ENCODE results near the gene PHF24. TPM values are rescaled to one million over a fixed set of nuclear protein-coding genes. Genes with fewer than 3 reads are reported as not detected.

PHF24 gene
- total and polyA plus RNA-seq, 5 donors from 2014 or later = not detected

Other genes starting within 250 kb of the PHF24 start
- gene CCL21, start 248.1 kb upstream of the PHF24 start, total RNA-seq = not detected
- not detected for gene CCL21, start 248.1 kb upstream of the PHF24 start, polyA plus RNA-seq
- gene DNAJB5, start 31.5 kb downstream of the PHF24 start, total RNA-seq = 2.1 TPM
- gene DNAJB5, start 31.5 kb downstream of the PHF24 start, polyA plus RNA-seq = 1 to 10 TPM in 3 of 4 donors, under 1 TPM in 1; 0.42 to 2.7 (median 1.9) TPM
- gene VCP, start 114.3 kb downstream of the PHF24 start, total RNA-seq = 259 TPM
- 100 to 1,000 TPM; 205 to 260 (median 237) TPM for gene VCP, start 114.3 kb downstream of the PHF24 start, polyA plus RNA-seq
- 23.7 TPM for gene FANCG, start 121.7 kb downstream of the PHF24 start, total RNA-seq
- gene FANCG, start 121.7 kb downstream of the PHF24 start, polyA plus RNA-seq = 10 to 100 TPM in 2 of 4 donors, 1 to 10 TPM in 2; 8.6 to 12.8 (median 9.6) TPM
- 18.3 TPM for gene PIGO, start 138.3 kb downstream of the PHF24 start, total RNA-seq
- 10 to 100 TPM; 22.0 to 31.5 (median 26.4) TPM for gene PIGO, start 138.3 kb downstream of the PHF24 start, polyA plus RNA-seq
- 35.7 TPM for gene STOML2, start 144.8 kb downstream of the PHF24 start, total RNA-seq
- 100 to 1,000 TPM in 1 of 4 donors, 10 to 100 TPM in 3; 87.6 to 107 (median 93.7) TPM for gene STOML2, start 144.8 kb downstream of the PHF24 start, polyA plus RNA-seq
- 7.2 TPM for gene ATOSB, start 157.6 kb downstream of the PHF24 start, total RNA-seq
- gene ATOSB, start 157.6 kb downstream of the PHF24 start, polyA plus RNA-seq = 1 to 10 TPM; 2.1 to 5.1 (median 3.5) TPM
- 0.96 TPM for gene UNC13B, start 203.7 kb downstream of the PHF24 start, total RNA-seq
- gene UNC13B, start 203.7 kb downstream of the PHF24 start, polyA plus RNA-seq = under 1 TPM in 2 of 4 donors, not detected in 2; 0.14 to 0.20 TPM

All from CD4-positive, CD25-positive, alpha-beta regulatory T cell (primary cell).